Panc1 (cell line): ENCODE data around the gene FAF1. TPM values are rescaled to one million over a fixed set of nuclear protein-coding genes. Genes with fewer than 3 reads are reported as not detected.
"Not testable (repeated sequence)": the region's sequence is repeated elsewhere in the genome, so short reads cannot be mapped to it uniquely, and the experiment has no call there.

Experiments used
- ATAC-seq: fragments of 200-7000 bp; cut with Tn5 transposase; 2 replicates; pipeline ENCODE4 v1.9.1; 2020; ENCODE audit warnings: mild to moderate bottlenecking, moderate library complexity
- BruUV-seq: library from RNA; stranded (reverse); fragments of 400-500 nt; replicated peaks from 2 replicates; lab custom pipeline; 2021; lab: Mats Ljungman, UMichigan
- CTCF ChIA-PET: fragments of 300-600 bp; sonication (Branson Sonifier 250); formaldehyde crosslinking; loops from one replicate; lab custom pipeline; 2022; ENCODE audit warnings: antibody characterized with exemption; lab: Charles Lee
- POLR2A ChIA-PET: fragments of 300-600 bp; sonication (Branson Sonifier 250); formaldehyde crosslinking; loops from one replicate; lab custom pipeline; 2022; ENCODE audit warnings: antibody characterized with exemption; lab: Charles Lee
- DNase-seq: peaks from one replicate; pipeline ENCODE4 v3.0.0-alpha.2; 2010; ENCODE audit warnings: low read depth, low spot score
- H3K27ac ChIP-seq: 2 replicates; pipeline ENCODE4 v1.5.1; 2011; ENCODE audit warnings: mild to moderate bottlenecking, low read length, inconsistent platforms
- H3K27me3 ChIP-seq: fragments of 200-500 bp; sonication (Bioruptor generic); 2 replicates; pipeline ENCODE4 v1.6.0; 2014; ENCODE audit warnings: low read length, inconsistent platforms; ENCODE audit not compliant: control insufficient read depth, insufficient read depth
- H3K36me3 ChIP-seq: fragments of 200-500 bp; sonication (Bioruptor generic); 2 replicates; pipeline ENCODE4 v1.5.1; 2014; ENCODE audit warnings: inconsistent platforms, mild to moderate bottlenecking, low read length, moderate library complexity; ENCODE audit not compliant: control insufficient read depth, insufficient read depth
- H3K4me1 ChIP-seq: 2 replicates; pipeline ENCODE4 v1.5.1; 2011; ENCODE audit warnings: inconsistent platforms, mild to moderate bottlenecking, low read length, moderate library complexity; ENCODE audit not compliant: control insufficient read depth, insufficient read depth
- H3K4me3 ChIP-seq, 2 experiments: 2 replicates each; pipeline ENCODE4 v1.5.1; 2011 to 2012; ENCODE audit warnings: low read depth in 2 of 2, low read length in 2 of 2, mild to moderate bottlenecking in 2 of 2, inconsistent platforms in 1 of 2, moderate library complexity in 1 of 2
- H3K9me3 ChIP-seq: fragments of 200-500 bp; sonication (Bioruptor generic); 2 replicates; pipeline ENCODE4 v1.5.1; 2014; ENCODE audit warnings: low read depth, mild to moderate bottlenecking, inconsistent platforms, low read length, moderate library complexity; ENCODE audit not compliant: control insufficient read depth, insufficient read depth
- CTCF ChIP-seq: fragments of 450-650 bp; IDR thresholded peaks from 2 replicates; pipeline ENCODE4 v1.5.1; 2017; ENCODE audit warnings: mild to moderate bottlenecking
- POLR2AphosphoS5 ChIP-seq: IDR thresholded peaks from 2 replicates; pipeline ENCODE4 v1.6.1; 2012; ENCODE audit warnings: mild to moderate bottlenecking, low read depth, low read length, moderate library complexity
- REST ChIP-seq, 2 experiments: IDR thresholded peaks; 2 replicates each; pipeline ENCODE4 v1.6.1; 2011 to 2012; ENCODE audit warnings: low read depth in 2 of 2, control low read depth in 1 of 2, low read length in 1 of 2, mild to moderate bottlenecking in 1 of 2, moderate library complexity in 1 of 2; ENCODE audit not compliant: insufficient read depth in 1 of 2
- SIN3A ChIP-seq: IDR thresholded peaks from 2 replicates; pipeline ENCODE4 v1.6.1; 2012; ENCODE audit warnings: low read depth, mild to moderate bottlenecking, low read length, moderate library complexity, borderline replicate concordance; ENCODE audit not compliant: insufficient read depth
- TCF7L2 ChIP-seq: IDR thresholded peaks from 2 replicates; pipeline ENCODE4 v1.6.1; 2011; ENCODE audit warnings: mild to moderate bottlenecking, low read depth, low read length, inconsistent platforms
- in situ Hi-C: cut with HindIII; loops from 2 replicates; pipeline ENCODE4 v1.10.0; 2016; ENCODE audit warnings: low sequenced_read_pairs, low pct_unique_long_range_greater_than_20kb
- intact Hi-C: fragments of 100-400 bp; cut with micrococcal nuclease; formaldehyde crosslinking; loops from one replicate; pipeline ENCODE4 v1.10.0; 2022; ENCODE audit not compliant: unreplicated experiment
- total RNA-seq: library from RNA; stranded (reverse); gene quantifications from one replicate; pipeline ENCODE4 v1.2.1, GENCODE V29; 2021; ENCODE audit not compliant: unreplicated experiment

FAF1 gene
- total RNA-seq, 1 experiment from 2014 or later: 101 TPM

- H3K27ac ChIP-seq, ATAC-seq, H3K9me3 ChIP-seq, POLR2A ChIA-PET, intact Hi-C loops, BruUV-seq, DNase-seq, in situ Hi-C loops, CTCF ChIA-PET, H3K36me3 ChIP-seq, H3K4me1 ChIP-seq, H3K4me3 ChIP-seq, H3K27me3 ChIP-seq: not testable (repeated sequence)
Measured at GRCh38 chr1:50932043-50932442, 28.0 kb downstream of the FAF1 start.

- no peaks in the 10 kb centered on the region for H3K36me3 ChIP-seq
- no TSS peak for BruUV-seq
- H3K4me1 ChIP-seq: no peaks in the 10 kb centered on the region
- DNase-seq: no peak
- ChIA-PET POLR2A (no interaction called here), CTCF (interaction anchor here (0.7 kb wide), 1 partner anchor 19 kb away, joined by 3 read pairs; no protein-coding TSS in a partner anchor)
- TF ChIP-seq POLR2AphosphoS5: no peak
- no peak for TF ChIP-seq REST (IDR thresholded peaks at IDR 0.05; ENCODE audit: insufficient read depth in 1 of 2, low read depth in 2 of 2, low read length in 1 of 2)
- no peak for TF ChIP-seq CTCF
- TF ChIP-seq SIN3A: no peak
- no peak for TF ChIP-seq TCF7L2
- H3K27me3 ChIP-seq: no peaks in the 10 kb centered on the region
- H3K4me3 ChIP-seq: no peak overlapping the region
- in situ Hi-C loops (no loop called here), intact Hi-C loops (no loop called here)
- H3K27ac ChIP-seq: no peak overlapping the region
- no peak for ATAC-seq
- H3K9me3 ChIP-seq: no peaks in the 10 kb centered on the region
Measured at GRCh38 chr1:50930965-50931737, 28.9 kb downstream of the FAF1 start.

GRCh38 chr1:50930193-50930592 lies 29.9 kb downstream of the FAF1 start:
- no peak for ATAC-seq
- intact Hi-C loops (no loop called here), in situ Hi-C loops (no loop called here)
- no peaks in the 10 kb centered on the region for H3K4me1 ChIP-seq
- H3K27ac ChIP-seq: no peak overlapping the region
- ChIA-PET CTCF (interaction anchor here (0.6 to 1.5 kb wide), 6 partner anchors 11 to 309 kb away, joined by 3 to 8 read pairs (median 3); partner anchors contain the start of gene FAF1), POLR2A (no interaction called here)
- TF ChIP-seq REST (IDR thresholded peaks at IDR 0.05; ENCODE audit: insufficient read depth in 1 of 2, low read depth in 2 of 2, low read length in 1 of 2) (no peak), CTCF (no peak), SIN3A (no peak), POLR2AphosphoS5 (no peak), TCF7L2 (no peak)
- no peak overlapping the region for H3K4me3 ChIP-seq
- no peaks in the 10 kb centered on the region for H3K36me3 ChIP-seq
- no TSS peak for BruUV-seq
- H3K27me3 ChIP-seq: no peaks in the 10 kb centered on the region
- DNase-seq: no peak
- no peaks in the 10 kb centered on the region for H3K9me3 ChIP-seq
